ENCODE data around the gene CHSY1. TPM values are rescaled to one million over a fixed set of nuclear protein-coding genes. Genes with fewer than 3 reads are reported as not detected.

Gene CHSY1
- total and polyA plus RNA-seq, 10 of the 15 experiments (the other 5 are each of a cell fraction or from before 2014, with no cell fraction given) = 1.4 to 31.2 (median 10.5) TPM

DNA sequence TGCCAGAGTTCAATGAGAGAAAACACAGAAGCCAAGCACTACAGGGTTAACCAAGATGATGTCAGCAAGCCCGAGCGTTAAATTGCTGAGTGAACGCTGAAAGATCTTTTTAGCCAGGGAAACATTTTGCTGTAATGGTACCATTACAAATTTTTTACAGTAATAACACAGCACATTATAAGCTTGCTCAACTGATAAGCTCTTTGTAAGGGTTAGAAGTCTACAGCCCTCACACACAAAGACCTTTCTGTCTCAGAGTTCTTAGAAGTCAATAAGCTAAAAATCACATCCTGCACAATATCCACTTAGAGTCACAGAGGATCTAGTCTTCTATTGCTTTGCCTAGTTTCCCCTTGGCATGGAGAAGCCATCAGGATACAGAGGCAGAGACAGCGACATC, 29.9 kb downstream of the CHSY1 start:
- SMC1A ChIA-PET (ENCODE audit: uncharacterized antibody, unreplicated experiment) = interaction anchor here (1.0 to 1.6 kb wide), 5 partner anchors 10 to 175 kb away, joined by 3 to 5 read pairs (median 3); no protein-coding TSS in a partner anchor
- Histone ChIP-seq H3K9me3 (replicated peaks; ENCODE audit: control insufficient read depth, insufficient read depth, low read length) (no peaks in the 10 kb centered on the region), H2AFZ (ENCODE audit: control insufficient read depth, low read depth, low read length) (no peak overlapping the region), H3K36me3 (ENCODE audit: control insufficient read depth in 2 of 2, insufficient read depth in 2 of 2, low read length in 1 of 2) (peaks cover 5 to 6% of the 10 kb centered on the region in 2 experiments; a peak in 3 of 4 replicates), H3K79me2 (ENCODE audit: control insufficient read depth, insufficient read depth, low read length) (peaks cover 43% of the 10 kb centered on the region), H3K27me3 (replicated peaks in 1 of 2; ENCODE audit: control insufficient read depth in 2 of 2, insufficient read depth in 2 of 2, low read length in 1 of 2) (no peaks in the 10 kb centered on the region), H3K9ac (ENCODE audit: control insufficient read depth, insufficient read depth, low read length) (no peak overlapping the region), H3K27ac (ENCODE audit: control insufficient read depth, insufficient read depth) (no peak overlapping the region), H3K4me2 (ENCODE audit: control insufficient read depth, insufficient read depth) (no peak overlapping the region), H4K20me1 (ENCODE audit: control insufficient read depth, insufficient read depth) (peaks cover 3% of the 10 kb centered on the region; the same call in 1 of the 2 replicates), H3K4me3 (no peak overlapping the region), H3K4me1 (ENCODE audit: control insufficient read depth, insufficient read depth, low read length) (no peaks in the 10 kb centered on the region)
- no peak for FAIRE-seq
- TF ChIP-seq SMAD1 (IDR thresholded peaks at IDR 0.05; ENCODE audit: low read depth, partially characterized antibody) = no peak
- TF ChIP-seq ZNF207 (IDR thresholded peaks at IDR 0.05; ENCODE audit: borderline replicate concordance) = no peak
- TF ChIP-seq, protein P1, sequence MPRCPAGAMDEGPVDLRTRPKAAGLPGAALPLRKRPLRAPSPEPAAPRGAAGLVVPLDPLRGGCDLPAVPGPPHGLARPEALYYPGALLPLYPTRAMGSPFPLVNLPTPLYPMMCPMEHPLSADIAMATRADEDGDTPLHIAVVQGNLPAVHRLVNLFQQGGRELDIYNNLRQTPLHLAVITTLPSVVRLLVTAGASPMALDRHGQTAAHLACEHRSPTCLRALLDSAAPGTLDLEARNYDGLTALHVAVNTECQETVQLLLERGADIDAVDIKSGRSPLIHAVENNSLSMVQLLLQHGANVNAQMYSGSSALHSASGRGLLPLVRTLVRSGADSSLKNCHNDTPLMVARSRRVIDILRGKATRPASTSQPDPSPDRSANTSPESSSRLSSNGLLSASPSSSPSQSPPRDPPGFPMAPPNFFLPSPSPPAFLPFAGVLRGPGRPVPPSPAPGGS (IDR thresholded peaks at IDR 0.05; ENCODE audit: borderline replicate concordance, insufficient read depth, low read depth, low read length, poor library complexity, severe bottlenecking) = peak; percentile 37
- in situ Hi-C loops (cut with MboI) (no loop called here), intact Hi-C loops (cut with micrococcal nuclease; ENCODE audit: unreplicated experiment) (no loop called here)
- DNase-seq (ENCODE audit: low read depth, low spot score) = no peak
- CTCF ChIA-PET = interaction anchor here (1.2 kb wide), 1 partner anchor 11 kb away, joined by 5 read pairs; no protein-coding TSS in a partner anchor
- ATAC-seq = no peak
- RAD21 ChIA-PET (ENCODE audit: unreplicated experiment) = interaction anchor here (0.8 to 2.2 kb wide), 2 partner anchors 17 to 21 kb away, joined by 3 to 5 read pairs; no protein-coding TSS in a partner anchor
- WGBS (ENCODE audit: insufficient coverage, insufficient replicate concordance, low lambda C conversion rate, missing lambda C conversion rate) = 90% methylated on average over 4 of the region's 4 CpGs
- BruUV-seq (replicated peaks) = no TSS peak
- POLR2A ChIA-PET = no interaction called here

DNA sequence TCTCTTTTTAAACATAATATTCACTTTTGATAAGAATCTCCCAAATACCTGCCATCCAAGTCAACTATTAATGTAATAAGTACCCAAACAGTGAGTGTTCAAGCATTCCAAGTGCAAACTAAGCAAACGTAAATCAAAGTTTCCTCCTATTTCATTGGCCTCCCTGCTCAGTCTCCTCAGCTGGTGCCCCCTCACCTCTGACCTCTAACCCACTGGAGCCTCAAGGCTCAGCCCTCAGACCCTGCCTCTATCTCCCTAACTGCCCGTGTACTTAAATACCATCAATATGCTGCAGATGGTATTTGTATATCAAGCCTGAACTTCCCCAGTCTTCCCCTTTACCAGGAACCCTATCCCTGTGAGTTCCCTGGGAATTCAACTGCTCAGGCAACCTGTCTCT, 31.8 kb downstream of the CHSY1 start:
- DNase-seq (ENCODE audit: low read depth, low spot score) (no peak), ATAC-seq (no peak), FAIRE-seq (no peak)
- no peaks in the 10 kb centered on the region for H3K9me3 ChIP-seq (replicated peaks; ENCODE audit: control insufficient read depth, insufficient read depth, low read length)
- H3K36me3 ChIP-seq (ENCODE audit: control insufficient read depth in 2 of 2, insufficient read depth in 2 of 2, low read length in 1 of 2) = peaks cover 0 to 6% of the 10 kb centered on the region in 2 experiments; a peak in 2 of 4 replicates
- in situ Hi-C loops (cut with MboI) (no loop called here), intact Hi-C loops (cut with micrococcal nuclease; ENCODE audit: unreplicated experiment) (no loop called here)
- peaks cover 38% of the 10 kb centered on the region for H3K79me2 ChIP-seq (ENCODE audit: control insufficient read depth, insufficient read depth, low read length)
- H2AFZ ChIP-seq (ENCODE audit: control insufficient read depth, low read depth, low read length) = no peak overlapping the region
- ChIA-PET RAD21 (ENCODE audit: unreplicated experiment) (no interaction called here), SMC1A (ENCODE audit: uncharacterized antibody, unreplicated experiment) (no interaction called here), CTCF (no interaction called here), POLR2A (no interaction called here)
- no peak overlapping the region for H3K4me2 ChIP-seq (ENCODE audit: control insufficient read depth, insufficient read depth)
- H3K27ac ChIP-seq (ENCODE audit: control insufficient read depth, insufficient read depth) = no peak overlapping the region
- peaks cover 3% of the 10 kb centered on the region; the same call in 1 of the 2 replicates for H4K20me1 ChIP-seq (ENCODE audit: control insufficient read depth, insufficient read depth)
- no peaks in the 10 kb centered on the region for H3K4me1 ChIP-seq (ENCODE audit: control insufficient read depth, insufficient read depth, low read length)
- no peak overlapping the region for H3K4me3 ChIP-seq
- no TSS peak for BruUV-seq (replicated peaks)
- no peaks in the 10 kb centered on the region for H3K27me3 ChIP-seq (replicated peaks in 1 of 2; ENCODE audit: control insufficient read depth in 2 of 2, insufficient read depth in 2 of 2, low read length in 1 of 2)
- no peak overlapping the region for H3K9ac ChIP-seq (ENCODE audit: control insufficient read depth, insufficient read depth, low read length)
- TF ChIP-seq POLR2A (IDR thresholded peaks at IDR 0.05; ENCODE audit: low read depth, low read length) = no peak
- peak; percentile 24; the same call in 1 of the 2 replicates for TF ChIP-seq NR2C1 (IDR thresholded peaks at IDR 0.05)
- WGBS (ENCODE audit: insufficient coverage, insufficient replicate concordance, low lambda C conversion rate, missing lambda C conversion rate) = 45% methylated on average over 2 of the region's 2 CpGs

Data from GM12878 (cell line).